ENCODE measurements around the gene PACSIN2.
"Not testable (repeated sequence)": the region's sequence is repeated elsewhere in the genome, so short reads cannot be mapped to it uniquely, and the experiment has no call there.

Gene PACSIN2, protein sequence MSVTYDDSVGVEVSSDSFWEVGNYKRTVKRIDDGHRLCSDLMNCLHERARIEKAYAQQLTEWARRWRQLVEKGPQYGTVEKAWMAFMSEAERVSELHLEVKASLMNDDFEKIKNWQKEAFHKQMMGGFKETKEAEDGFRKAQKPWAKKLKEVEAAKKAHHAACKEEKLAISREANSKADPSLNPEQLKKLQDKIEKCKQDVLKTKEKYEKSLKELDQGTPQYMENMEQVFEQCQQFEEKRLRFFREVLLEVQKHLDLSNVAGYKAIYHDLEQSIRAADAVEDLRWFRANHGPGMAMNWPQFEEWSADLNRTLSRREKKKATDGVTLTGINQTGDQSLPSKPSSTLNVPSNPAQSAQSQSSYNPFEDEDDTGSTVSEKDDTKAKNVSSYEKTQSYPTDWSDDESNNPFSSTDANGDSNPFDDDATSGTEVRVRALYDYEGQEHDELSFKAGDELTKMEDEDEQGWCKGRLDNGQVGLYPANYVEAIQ

GRCh38 chr22:43014869-43015676 is at the start of gene PACSIN2:
Gene PACSIN2, minus strand, starts transcription at chr22:43015149. Its CDS starts 103,069 bp downstream, at chr22:42912080.
- FAIRE-seq (peak; percentile 69), DNase-seq (ENCODE audit: low spot score) (peak; percentile 100)

DNA sequence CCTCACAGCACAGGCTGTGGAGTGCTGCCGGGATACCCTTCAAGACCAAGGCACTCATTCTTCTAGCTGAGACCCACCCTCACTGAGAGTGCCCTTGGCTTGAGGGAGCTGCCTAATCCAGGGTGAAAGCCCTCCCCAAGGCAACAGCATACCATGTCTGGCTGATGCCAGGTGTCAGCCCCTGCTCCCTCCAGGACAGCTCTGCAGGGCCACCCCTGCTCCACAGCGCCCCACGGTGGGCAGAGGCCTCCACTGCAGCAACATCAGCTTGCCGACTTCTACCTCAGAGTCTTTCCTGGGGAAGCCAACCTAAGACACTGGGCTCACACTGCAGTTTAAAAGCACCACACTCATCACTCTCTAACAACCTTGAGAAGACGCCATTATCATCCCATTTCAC is 45.2 kb upstream of the PACSIN2 start:
- FAIRE-seq (no peak), DNase-seq (ENCODE audit: low spot score) (peak; percentile 51)

- no peak for FAIRE-seq
- DNase-seq (ENCODE audit: low spot score) = no peak
These were observed 42.7 kb upstream of the PACSIN2 start for GRCh38 chr22:43057641-43058040.

GRCh38 chr22:43053176-43053575 is 38.2 kb upstream of the PACSIN2 start:
- FAIRE-seq (no peak), DNase-seq (ENCODE audit: low spot score) (no peak)

DNA sequence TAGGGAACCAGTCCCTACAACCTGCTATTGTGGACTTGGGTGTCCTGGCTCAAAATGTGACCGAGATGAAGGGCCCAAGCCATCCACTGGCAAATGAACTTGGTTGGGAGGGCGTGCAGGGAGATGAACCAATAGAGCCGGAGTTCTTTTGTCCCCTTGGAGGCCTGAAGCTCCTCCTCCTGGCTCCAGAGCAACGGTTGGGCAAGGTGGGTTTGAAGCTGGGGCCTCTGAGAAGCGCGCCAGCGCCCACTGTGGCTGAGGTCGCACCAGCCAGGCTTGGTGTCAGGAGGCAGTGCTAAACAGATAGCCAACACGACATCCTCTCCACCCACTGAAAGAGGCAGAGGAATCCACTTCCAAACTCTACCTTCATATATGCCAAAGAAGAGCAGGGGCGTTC is 36.0 kb upstream of the PACSIN2 start:
- FAIRE-seq (no peak), DNase-seq (ENCODE audit: low spot score) (no peak)

DNA sequence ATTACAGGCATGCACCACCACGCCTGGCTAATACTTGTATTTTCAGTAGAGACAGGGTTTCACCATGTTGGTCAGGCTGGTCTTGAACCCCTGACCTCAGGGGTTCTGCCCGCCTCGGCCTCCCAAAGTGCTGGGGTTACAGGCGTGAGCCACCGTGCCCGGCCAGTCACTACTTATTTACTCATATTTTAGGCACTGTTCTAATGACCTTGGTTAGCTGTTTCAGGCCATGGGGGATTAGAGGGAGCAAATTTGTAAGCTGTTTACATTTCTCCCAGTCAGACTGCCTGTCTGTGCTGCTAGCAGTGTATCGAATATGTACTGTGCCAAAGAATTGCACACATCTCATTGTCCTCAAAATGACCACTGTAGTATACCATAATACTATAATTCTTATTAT is 32.7 kb upstream of the PACSIN2 start:
- no peak for DNase-seq (ENCODE audit: low spot score)
- FAIRE-seq = no peak

- no peak for DNase-seq (ENCODE audit: low spot score)
- FAIRE-seq = peak; percentile 20
These were observed 29.4 kb upstream of the PACSIN2 start for GRCh38 chr22:43044290-43044712.

GRCh38 chr22:43042101-43042780 is 27.3 kb upstream of the PACSIN2 start:
- FAIRE-seq (no peak), DNase-seq (ENCODE audit: low spot score) (no peak)

DNA sequence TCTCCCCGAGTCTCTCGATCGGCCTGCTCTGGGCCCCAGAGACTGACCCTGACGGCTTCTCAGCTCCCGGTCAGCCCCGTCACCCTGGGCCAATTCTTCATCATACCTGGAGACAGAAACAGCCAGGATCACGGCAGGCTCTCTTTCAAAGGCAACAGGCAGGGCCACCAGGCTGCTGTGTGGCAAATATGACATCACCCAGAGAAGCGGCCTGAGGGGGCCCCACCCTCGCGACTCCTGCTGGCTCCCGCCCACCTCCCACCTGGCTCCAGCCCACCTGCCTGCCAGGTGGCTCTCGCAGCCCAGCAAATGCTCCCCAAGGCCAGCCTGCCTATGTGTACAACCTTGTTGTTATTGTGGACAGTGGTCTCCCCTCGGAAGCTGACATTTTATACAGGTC is 24.9 kb upstream of the PACSIN2 start:
- DNase-seq (ENCODE audit: low spot score) (no peak), FAIRE-seq (peak; percentile 55)

- no peak for FAIRE-seq
- DNase-seq (ENCODE audit: low spot score) = no peak
These were observed 23.4 kb upstream of the PACSIN2 start for GRCh38 chr22:43038325-43038724.

GRCh38 chr22:43036282-43036829 is 21.4 kb upstream of the PACSIN2 start:
- FAIRE-seq (no peak), DNase-seq (ENCODE audit: low spot score) (no peak)

DNA sequence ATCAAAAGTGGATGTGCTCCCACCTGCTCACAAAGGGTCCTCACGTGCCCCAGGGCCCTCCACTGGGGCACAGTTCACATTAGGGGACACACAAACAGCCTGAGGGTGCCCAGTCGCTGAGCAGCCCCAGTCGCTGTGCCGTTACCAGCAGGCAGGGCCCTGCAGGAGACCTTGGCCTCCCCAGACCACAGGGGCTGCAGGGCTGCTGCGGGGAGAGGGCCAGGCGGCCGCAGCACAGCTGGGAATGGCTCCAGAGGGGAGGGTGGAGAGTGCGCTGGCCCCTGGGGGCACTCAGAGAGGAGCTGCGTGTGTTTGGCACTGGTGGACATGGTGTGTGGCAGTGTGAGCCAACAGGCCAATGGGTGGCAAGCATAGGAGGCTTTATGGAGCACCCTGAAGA is 20.3 kb upstream of the PACSIN2 start:
- FAIRE-seq = no peak
- no peak for DNase-seq (ENCODE audit: low spot score)

DNA sequence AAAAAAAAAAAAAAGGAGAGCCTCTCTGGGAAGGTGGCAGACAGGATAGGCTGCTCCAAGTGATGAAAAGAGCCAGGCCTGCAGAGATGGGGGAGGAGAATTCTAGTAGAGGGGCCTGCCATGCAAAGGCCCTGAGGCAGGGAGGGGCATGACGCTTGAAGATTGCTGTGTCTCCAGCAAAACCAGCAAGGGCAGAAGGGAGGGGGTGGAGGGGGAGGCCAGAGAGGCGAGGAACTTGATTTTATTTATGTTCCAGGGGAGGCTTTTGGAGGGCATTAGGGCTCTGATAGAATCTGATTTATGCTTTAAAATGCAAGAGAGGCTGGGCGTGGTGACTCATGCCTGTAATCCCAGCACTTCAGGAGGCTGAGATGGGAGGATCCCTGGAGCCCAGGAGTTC is 16.7 kb upstream of the PACSIN2 start:
- FAIRE-seq = no peak
- no peak for DNase-seq (ENCODE audit: low spot score)

GRCh38 chr22:43018615-43019014 is 3.7 kb upstream of the PACSIN2 start:
- DNase-seq (ENCODE audit: low spot score) = no peak
- no peak for FAIRE-seq

GRCh38 chr22:43017525-43018460 is 2.8 kb upstream of the PACSIN2 start:
- no peak for DNase-seq (ENCODE audit: low spot score)
- no peak for FAIRE-seq

GRCh38 chr22:43016150-43016549 is 1.2 kb upstream of the PACSIN2 start:
- not testable (repeated sequence) for FAIRE-seq; DNase-seq (ENCODE audit: low spot score)

GRCh38 chr22:43015677-43016042 is 711 bp upstream of the PACSIN2 start:
- no peak for FAIRE-seq
- DNase-seq (ENCODE audit: low spot score) = no peak

DNA sequence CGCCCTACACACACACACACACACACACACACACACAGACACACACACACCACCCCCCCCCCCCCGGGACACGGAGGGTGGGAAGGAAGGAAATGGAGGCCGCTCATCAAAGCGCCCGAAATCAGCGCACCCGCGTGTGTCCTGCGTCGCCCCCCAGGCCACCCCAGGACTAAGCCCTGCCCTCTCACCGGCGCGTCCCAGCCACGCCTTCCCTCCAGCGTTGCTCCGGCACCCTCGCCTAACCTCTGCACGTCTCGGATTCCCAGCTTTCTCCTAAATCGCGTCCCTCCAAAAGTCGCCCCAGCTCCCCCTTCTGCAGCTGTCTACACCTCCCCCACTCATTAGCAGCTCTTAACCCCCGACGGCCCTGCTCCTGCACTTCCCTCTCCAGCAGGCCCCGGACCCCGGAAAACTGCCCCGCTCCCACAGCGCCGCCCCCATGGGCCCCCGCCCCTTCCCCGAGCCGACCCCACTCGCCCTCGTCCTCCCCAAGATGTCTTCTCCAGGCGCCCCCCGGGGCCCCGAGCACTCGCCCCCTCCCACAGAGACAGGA is 557 bp downstream of the PACSIN2 start:
- FAIRE-seq (peak; percentile 67), DNase-seq (ENCODE audit: low spot score) (peak; percentile 70)

DNA sequence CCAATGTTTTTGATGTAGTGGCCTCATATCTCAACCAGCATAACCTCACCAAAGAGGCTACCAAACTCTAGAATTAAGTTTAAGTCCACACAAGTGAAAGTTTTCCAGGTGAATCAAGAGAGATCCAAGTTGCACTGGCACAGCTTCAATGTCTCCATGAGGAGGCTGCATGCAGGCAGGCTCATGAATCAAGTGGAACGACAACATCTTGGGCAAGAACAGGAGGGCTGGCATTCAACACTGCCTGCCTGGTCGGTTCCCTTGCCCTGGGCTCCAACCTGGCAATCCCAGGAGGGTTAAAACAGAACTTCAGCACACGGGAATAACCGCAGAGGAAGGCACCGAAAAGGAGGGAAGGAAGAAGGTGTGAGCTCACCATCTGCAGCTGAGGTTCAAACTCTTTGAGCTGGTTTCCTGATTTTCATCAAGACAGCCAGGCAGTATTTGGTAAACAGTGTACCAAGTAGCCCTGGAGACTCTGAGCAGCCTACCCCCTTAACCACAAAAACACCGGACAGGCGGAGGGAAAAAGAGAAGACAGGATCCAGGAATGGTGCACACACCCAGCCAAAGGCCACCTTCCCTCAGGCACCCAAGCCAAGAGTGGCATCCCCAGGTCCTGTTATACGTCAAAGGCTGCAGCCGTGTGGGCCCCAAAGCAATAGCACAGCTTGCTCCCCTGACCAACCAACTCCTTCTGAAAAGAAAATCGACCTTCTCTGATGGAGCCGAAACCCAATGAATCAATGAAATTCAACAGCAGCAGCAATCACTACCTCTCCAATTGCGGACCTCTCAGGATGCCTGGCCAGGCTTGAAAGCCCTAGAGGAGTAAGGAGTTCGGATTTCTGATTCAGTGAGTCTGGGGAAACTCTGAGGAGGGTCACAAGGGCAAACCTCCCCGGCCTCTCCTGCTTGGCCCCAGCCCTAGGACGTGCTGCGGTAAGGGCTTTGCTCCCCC is 1.3 kb downstream of the PACSIN2 start:
- no peak for FAIRE-seq
- no peak for DNase-seq (ENCODE audit: low spot score)
